Esophagus (tissue), 2 donors: Measurements from ENCODE around the gene XDH. TPM values are rescaled to one million over a fixed set of nuclear protein-coding genes. Genes with fewer than 3 reads are reported as not detected.

Experiments
- H3K27ac ChIP-seq, 2 donors: one replicate each; pipeline ENCODE4 v1.5.1; 2013; ENCODE audit warnings: low read depth in 2 of 2, mild to moderate bottlenecking in 2 of 2, inconsistent platforms in 1 of 2, low read length in 1 of 2, moderate library complexity in 1 of 2
- H3K27me3 ChIP-seq, 2 donors: one replicate each; pipeline ENCODE4 v1.6.1; 2013; ENCODE audit warnings: low read length in 2 of 2, control low read depth in 1 of 2, mild to moderate bottlenecking in 1 of 2; ENCODE audit not compliant: insufficient read depth in 2 of 2, control insufficient read depth in 1 of 2
- H3K36me3 ChIP-seq, 2 donors: one replicate each; pipeline ENCODE4 v1.6.1; 2013; ENCODE audit warnings: low read length in 1 of 2; ENCODE audit not compliant: control insufficient read depth in 2 of 2, insufficient read depth in 2 of 2
- H3K4me1 ChIP-seq, 2 donors: one replicate each; pipeline ENCODE4 v1.6.1; 2013; ENCODE audit warnings: low read length in 1 of 2; ENCODE audit not compliant: control insufficient read depth in 2 of 2, insufficient read depth in 2 of 2
- H3K4me3 ChIP-seq, 2 donors: one replicate each; pipeline ENCODE4 v1.5.1; 2013; ENCODE audit warnings: low read length in 2 of 2, mild to moderate bottlenecking in 2 of 2, low read depth in 1 of 2, moderate library complexity in 1 of 2
- H3K9me3 ChIP-seq, 2 donors: one replicate each; pipeline ENCODE4 v1.6.1; 2013; ENCODE audit warnings: mild to moderate bottlenecking in 2 of 2, low read depth in 1 of 2, low read length in 1 of 2, moderate library complexity in 1 of 2; ENCODE audit not compliant: control insufficient read depth in 2 of 2, insufficient read depth in 1 of 2
- WGBS, 2 donors: extraction: QIAGEN DNeasy Blood & Tissue Kit; methylation state at CpG; one replicate each; pipeline ENCODE4 v1.1.7; 2013; 5-methylcytosine and 5-hydroxymethylcytosine counted together
- polyA plus RNA-seq, 2 donors: library from polyadenylated mRNA; stranded (reverse); fragments of 200-250 nt; gene quantifications; one replicate each; pipeline ENCODE4 v1.2.3, GENCODE V29; 2013
- donor health status: healthy with polysubstance abuse.
- donor health status: Bipolar disorder and iron deficiency.

The XDH gene
- polyA plus RNA-seq, 2 donors, result 4.0 to 4.7 TPM

DNA sequence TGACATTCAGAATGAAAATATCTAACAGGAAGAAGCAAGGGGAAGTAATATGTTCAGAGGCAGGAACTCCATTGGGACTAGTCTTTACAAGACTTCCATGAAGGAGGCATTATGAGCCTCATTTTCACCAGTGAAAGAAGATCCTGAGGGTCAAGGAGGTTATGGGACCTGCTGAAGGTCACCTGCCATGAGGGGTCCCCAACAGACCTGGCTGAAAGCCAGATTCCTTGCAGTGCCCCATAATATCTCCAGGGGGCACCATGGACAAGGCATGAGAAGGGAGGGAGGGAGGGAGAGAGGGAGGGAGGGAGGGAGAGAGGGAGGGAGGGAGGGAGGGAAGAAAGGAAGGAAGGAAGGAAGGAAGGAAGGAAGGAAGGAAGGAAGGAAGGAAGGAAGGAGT lies 27.9 kb downstream of the XDH start:
- Histone ChIP-seq H3K27me3 (no peaks in the 10 kb centered on the region), H3K36me3 (no peaks in the 10 kb centered on the region), H3K4me3 (no peak overlapping the region), H3K4me1 (peaks cover 0 to 10% of the 10 kb centered on the region in 2 donors), H3K27ac (no peak overlapping the region), H3K9me3 (no peaks in the 10 kb centered on the region)

GRCh38 chr2:31386172-31386571 lies 28.4 kb downstream of the XDH start:
- Histone ChIP-seq H3K27ac (no peak overlapping the region), H3K4me3 (no peak overlapping the region), H3K4me1 (peaks cover 0 to 10% of the 10 kb centered on the region in 2 donors), H3K36me3 (no peaks in the 10 kb centered on the region), H3K27me3 (no peaks in the 10 kb centered on the region), H3K9me3 (no peaks in the 10 kb centered on the region)
- WGBS, 2 donors, result 88 to 92% methylated on average over 7 of the region's 7 CpGs

DNA sequence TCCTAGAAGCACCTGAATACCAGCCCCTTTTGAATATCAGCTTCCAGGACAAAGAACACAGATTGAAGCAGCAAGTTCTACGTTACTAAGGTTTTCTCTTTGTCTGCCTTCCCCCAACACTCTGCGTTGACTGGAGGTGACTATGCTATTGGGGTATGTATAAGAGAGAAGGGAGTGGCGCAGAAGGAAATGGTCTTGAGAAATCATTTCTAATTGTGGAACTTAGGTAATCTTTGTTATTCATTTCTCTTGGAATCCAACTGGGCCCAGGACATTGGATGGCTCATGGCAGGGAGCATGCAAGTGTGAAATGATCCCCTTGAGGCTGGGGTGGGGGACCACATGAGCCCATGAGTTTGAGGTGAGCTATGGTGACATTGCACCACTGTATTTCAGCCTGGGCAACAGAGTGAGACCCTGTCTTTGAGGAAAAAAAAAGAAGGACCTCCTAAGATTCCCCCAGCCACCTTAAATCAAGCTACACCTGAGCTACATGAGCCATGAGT lies 29.7 kb downstream of the XDH start:
- Histone ChIP-seq H3K27me3 (no peaks in the 10 kb centered on the region), H3K36me3 (no peaks in the 10 kb centered on the region), H3K9me3 (no peaks in the 10 kb centered on the region), H3K27ac (peak overlapping the region; percentile 65 to 71), H3K4me1 (peaks cover 0 to 10% of the 10 kb centered on the region in 2 donors), H3K4me3 (no peak overlapping the region)
- WGBS, 2 donors, result 51 to 82% methylated on average over 3 of the region's 3 CpGs

DNA sequence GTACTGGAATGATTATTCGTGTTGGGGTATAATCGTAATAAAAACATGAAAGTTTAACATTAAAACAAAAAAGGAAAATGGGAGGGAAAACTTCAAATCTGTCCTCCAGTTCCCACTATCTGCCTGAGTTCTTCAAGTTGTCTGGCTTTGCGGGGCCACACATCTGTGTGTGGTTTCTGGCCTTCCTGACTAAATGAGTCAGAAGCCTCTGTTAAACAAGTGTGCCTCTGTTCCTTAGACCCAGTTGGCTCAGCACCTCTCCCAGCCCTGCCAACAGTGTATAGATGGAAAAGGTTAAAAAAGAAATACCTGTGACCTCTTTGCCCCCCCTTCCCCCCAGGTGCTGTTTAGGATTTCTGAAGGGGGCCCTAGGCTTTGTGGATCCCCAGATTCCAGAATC lies 30.2 kb downstream of the XDH start:
- H3K27me3 ChIP-seq, result no peaks in the 10 kb centered on the region
- 67 to 71% methylated on average over 3 of the region's 3 CpGs for WGBS, 2 donors
- H3K4me1 ChIP-seq, result peaks cover 0 to 10% of the 10 kb centered on the region in 2 donors
- no peaks in the 10 kb centered on the region for H3K36me3 ChIP-seq
- no peaks in the 10 kb centered on the region for H3K9me3 ChIP-seq
- no peak overlapping the region for H3K4me3 ChIP-seq
- peak overlapping the region; percentile 51 to 71 for H3K27ac ChIP-seq

DNA sequence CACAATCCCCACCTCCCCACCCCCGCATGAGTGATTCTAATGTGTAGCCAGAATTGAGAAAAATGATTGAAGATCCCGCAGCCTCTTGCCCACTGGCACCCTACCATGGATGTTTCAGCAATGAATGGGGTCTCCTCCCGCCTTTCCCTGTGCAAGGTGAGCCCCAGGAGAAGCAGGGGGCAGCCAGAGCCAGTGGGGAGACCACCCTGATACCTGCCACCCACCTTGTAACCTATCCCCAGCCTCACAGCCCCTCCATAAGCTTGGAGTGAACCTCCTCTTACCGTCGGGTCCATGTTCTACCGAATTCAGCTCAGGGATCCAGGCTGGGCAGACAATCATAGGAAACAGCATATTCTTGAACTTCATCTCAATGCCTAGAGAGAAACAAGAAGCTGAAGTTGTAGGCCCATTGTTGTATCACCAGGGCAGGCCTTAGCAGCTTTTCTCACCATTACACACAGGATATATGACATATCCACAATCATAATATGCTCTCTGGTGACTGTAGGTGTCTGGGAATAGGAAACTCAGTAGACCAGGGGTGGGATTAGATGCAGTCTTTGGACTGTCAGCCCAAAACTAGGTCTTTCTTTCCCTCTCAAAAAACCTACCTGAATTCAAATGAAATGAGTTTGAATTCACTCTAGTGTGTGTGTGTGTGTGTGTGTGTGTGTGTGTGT lies 30.9 kb downstream of the XDH start:
- Histone ChIP-seq H3K27me3 (no peaks in the 10 kb centered on the region), H3K4me3 (no peak overlapping the region), H3K4me1 (peaks cover 0 to 11% of the 10 kb centered on the region in 2 donors), H3K36me3 (no peaks in the 10 kb centered on the region), H3K27ac (no peak overlapping the region), H3K9me3 (no peaks in the 10 kb centered on the region)
- 94% methylated on average over 6 of the region's 6 CpGs for WGBS, 2 donors

DNA sequence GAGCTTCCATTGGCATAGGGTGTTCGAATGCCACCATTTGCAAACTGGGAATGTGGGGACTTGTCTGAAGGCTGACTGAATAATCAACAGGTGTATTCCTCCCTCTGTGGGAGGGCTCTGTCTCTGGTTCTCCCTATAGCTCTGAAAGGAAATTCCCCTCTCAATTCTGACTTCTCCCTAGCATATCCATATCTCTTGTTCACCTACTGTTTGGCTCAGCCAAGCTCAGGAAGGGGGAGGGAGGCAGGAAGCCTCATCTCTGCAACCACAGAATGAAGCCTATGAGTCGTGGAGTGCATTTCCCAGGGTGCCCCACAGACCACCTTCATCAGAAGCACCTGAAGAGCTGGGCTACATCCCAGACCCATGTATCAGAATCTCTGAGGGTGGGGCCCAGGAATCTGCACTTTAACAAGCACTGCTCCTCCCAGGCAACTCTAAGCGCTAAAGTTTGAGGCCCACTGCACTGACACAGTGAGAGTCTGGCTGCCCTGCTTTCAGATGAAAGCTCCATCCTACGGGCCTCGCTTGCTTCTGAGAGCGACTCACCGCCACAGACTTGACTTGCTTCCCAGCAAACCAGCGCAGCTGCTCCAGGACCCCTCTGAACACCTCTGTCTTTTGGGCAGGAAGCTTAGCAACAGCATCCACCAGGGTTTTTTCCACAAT lies 32.0 kb downstream of the XDH start:
- 82 to 90% methylated on average over 8 of the region's 8 CpGs for WGBS, 2 donors

GRCh38 chr2:31381601-31382000 lies 32.9 kb downstream of the XDH start:
- 77 to 78% methylated on average over 6 of the region's 6 CpGs for WGBS, 2 donors
- H3K27ac ChIP-seq, result no peak overlapping the region
- H3K4me3 ChIP-seq, result no peak overlapping the region
- no peaks in the 10 kb centered on the region for H3K9me3 ChIP-seq
- no peaks in the 10 kb centered on the region for H3K36me3 ChIP-seq
- H3K27me3 ChIP-seq, result no peaks in the 10 kb centered on the region
- H3K4me1 ChIP-seq, result peaks cover 0 to 11% of the 10 kb centered on the region in 2 donors

More for the DNA sequence above, 32.0 kb downstream of the XDH start:
- Histone ChIP-seq H3K4me3 (no peak overlapping the region), H3K27me3 (no peaks in the 10 kb centered on the region), H3K4me1 (peaks cover 0 to 11% of the 10 kb centered on the region in 2 donors), H3K27ac (no peak overlapping the region), H3K36me3 (no peaks in the 10 kb centered on the region), H3K9me3 (no peaks in the 10 kb centered on the region)

- WGBS, 2 donors, result 93 to 96% methylated on average over 3 of the region's 3 CpGs
- H3K27ac ChIP-seq, result no peak overlapping the region
- no peaks in the 10 kb centered on the region for H3K9me3 ChIP-seq
- peaks cover 0 to 6% of the 10 kb centered on the region in 2 donors for H3K4me1 ChIP-seq
- H3K4me3 ChIP-seq, result no peak overlapping the region
- no peaks in the 10 kb centered on the region for H3K27me3 ChIP-seq
- H3K36me3 ChIP-seq, result no peaks in the 10 kb centered on the region
Observed at GRCh38 chr2:31380243-31380642, 34.3 kb downstream of the XDH start.

DNA sequence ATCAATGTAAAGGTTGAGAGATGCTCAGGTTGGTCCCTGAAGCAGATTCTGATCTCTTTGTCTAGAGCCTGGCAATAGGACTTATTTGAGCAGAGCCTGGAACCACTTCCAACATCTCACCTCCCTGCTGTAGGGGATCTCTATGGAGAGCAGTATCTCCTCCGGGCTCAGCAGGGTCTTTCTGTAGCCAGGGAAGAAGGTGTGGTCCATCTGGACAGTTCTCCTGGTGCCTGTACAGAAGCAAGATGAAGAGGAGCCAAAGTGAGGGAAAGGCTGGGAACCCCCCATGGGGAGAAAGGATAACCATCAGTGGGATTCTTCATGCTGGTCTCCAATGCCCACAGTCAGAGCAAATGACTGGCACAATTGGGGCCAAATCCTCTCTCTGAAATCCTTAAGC lies 34.8 kb downstream of the XDH start:
- Histone ChIP-seq H3K4me1 (peaks cover 0 to 4% of the 10 kb centered on the region in 2 donors), H3K4me3 (no peak overlapping the region), H3K36me3 (no peaks in the 10 kb centered on the region), H3K27me3 (no peaks in the 10 kb centered on the region), H3K27ac (no peak overlapping the region), H3K9me3 (no peaks in the 10 kb centered on the region)
- 96 to 100% methylated on average over 1 of the region's 1 CpG for WGBS, 2 donors
